ENCODE data around the gene ANTXR1.

The ANTXR1 gene

GRCh38 chr2:69097891-69098655 lies 85.1 kb downstream of the ANTXR1 start:
- no peak for DNase-seq (ENCODE audit: low read depth)

DNA sequence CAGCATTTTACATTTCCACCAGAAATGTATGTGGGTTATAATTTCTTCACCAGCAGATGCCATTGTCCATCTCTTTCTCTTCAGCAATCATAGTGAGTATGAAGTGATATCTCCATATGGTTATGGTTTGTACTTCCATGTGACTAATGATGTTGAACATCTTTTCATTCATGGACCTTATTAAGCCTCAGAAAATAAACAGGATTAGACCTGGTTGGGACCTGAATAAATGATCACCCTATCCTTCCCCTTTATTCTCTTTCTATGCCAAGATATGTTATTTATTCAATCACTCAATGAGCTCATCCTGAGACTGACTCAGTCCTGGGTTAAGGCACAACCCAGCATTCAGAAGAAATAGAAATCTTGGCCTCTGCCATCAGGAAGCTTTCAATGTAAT lies 86.6 kb downstream of the ANTXR1 start:
- no peak for DNase-seq (ENCODE audit: low read depth)

GRCh38 chr2:69100220-69100723 lies 87.3 kb downstream of the ANTXR1 start:
- DNase-seq (ENCODE audit: low read depth), result no peak

GRCh38 chr2:69102041-69102593 lies 89.1 kb downstream of the ANTXR1 start:
- no peak for DNase-seq (ENCODE audit: low read depth)

GRCh38 chr2:69103419-69103818 lies 90.4 kb downstream of the ANTXR1 start:
- DNase-seq (ENCODE audit: low read depth), result no peak

- no peak for DNase-seq (ENCODE audit: low read depth)
These were observed 91.3 kb downstream of the ANTXR1 start for GRCh38 chr2:69104261-69104660.

DNA sequence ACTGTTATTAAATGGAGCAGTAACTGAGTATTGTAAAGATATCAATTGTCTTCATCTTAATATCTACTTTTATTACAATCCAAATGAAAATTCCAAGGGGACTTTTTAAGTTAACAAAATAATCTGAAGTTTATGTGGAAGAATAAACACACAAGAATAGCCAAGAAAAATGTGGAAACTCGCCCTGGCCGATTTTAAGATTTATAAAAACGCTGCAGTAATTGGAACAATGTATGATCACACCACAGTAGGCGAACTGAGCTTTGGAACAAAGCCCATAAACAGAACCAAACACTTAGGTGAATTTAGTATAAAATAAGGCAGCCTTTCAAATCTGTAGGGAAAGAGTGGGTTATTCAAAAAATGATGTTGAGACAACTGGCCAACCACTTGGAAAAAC lies 96.3 kb downstream of the ANTXR1 start:
- DNase-seq (ENCODE audit: low read depth), result no peak

DNA sequence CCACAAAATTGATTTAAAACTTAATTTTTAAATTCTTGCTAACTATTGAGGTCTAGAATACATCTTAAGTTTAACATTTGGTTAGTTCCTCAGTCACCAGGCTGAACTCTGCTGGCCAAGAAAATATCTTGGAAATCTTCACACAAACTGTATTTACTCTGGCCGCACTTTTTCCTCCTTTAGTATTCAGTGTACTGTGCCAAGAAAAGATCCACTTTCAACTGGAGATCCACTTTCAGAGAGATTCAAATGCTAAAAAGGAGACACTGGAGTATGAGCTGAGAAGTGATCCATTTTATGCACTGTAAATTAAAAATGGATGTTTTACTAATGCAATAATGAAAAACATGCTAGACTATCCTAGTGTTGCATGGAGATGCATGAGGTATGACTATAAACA lies 98.1 kb downstream of the ANTXR1 start:
- DNase-seq (ENCODE audit: low read depth), result no peak

DNA sequence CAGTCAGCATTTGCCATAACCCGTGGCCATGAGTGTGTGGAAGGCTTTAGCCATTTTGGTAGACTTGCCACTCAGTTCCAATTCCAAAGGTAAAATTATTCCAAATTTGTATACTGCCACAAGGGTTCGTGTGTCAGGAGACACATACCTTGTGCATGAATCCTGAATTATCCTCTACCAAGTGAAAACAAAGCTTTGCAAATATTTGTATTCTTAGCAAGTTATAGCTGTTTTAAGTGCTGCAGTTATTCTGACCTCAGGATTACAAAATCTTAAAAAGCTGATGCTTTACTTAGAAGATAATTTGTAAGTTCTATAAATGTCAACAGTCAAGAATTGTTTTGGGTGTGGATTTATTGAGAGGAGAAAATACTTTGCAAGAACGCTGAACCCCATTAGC lies 100.6 kb downstream of the ANTXR1 start:
- DNase-seq (ENCODE audit: low read depth), result no peak

DNA sequence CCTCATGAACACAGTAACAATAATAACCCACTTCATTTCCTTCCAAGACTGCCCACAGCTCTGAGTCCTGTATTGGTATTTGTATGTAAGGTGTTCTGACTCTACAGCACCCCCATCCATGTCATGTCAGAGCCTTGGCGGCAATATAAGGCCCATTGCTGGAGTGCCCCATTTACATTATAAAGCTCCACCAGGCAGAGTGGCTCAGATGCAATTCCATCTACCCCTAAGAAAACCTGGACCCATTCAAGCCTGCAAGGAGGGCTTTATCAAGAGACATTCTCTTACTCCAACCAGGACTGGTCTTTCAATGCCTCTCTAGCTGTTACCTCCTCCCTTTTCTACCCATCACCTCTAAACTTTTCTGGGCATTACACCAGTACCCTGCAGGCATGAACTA lies 101.6 kb downstream of the ANTXR1 start:
- no peak for DNase-seq (ENCODE audit: low read depth)

DNA sequence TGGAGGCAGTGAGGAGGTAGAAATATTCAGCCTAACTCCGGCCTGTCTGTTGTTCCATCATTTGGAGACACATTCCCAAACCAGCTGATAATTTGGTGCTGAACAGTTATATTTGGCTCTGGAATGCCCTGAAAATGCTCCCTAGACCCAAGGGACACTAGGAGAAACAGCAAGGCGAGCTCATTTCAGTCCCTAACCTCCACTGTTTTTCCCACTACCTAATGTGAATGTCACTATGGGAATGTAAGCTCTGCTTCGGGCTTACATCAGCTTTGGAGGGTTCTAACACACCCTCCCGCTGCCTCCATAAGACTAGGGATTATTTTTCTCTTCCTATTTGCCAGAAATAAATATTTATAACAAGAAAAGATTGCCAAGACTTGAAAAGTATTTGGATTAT lies 103.5 kb downstream of the ANTXR1 start:
- no peak for DNase-seq (ENCODE audit: low read depth)

GRCh38 chr2:69118609-69119008 lies 105.6 kb downstream of the ANTXR1 start:
- no peak for DNase-seq (ENCODE audit: low read depth)

DNA sequence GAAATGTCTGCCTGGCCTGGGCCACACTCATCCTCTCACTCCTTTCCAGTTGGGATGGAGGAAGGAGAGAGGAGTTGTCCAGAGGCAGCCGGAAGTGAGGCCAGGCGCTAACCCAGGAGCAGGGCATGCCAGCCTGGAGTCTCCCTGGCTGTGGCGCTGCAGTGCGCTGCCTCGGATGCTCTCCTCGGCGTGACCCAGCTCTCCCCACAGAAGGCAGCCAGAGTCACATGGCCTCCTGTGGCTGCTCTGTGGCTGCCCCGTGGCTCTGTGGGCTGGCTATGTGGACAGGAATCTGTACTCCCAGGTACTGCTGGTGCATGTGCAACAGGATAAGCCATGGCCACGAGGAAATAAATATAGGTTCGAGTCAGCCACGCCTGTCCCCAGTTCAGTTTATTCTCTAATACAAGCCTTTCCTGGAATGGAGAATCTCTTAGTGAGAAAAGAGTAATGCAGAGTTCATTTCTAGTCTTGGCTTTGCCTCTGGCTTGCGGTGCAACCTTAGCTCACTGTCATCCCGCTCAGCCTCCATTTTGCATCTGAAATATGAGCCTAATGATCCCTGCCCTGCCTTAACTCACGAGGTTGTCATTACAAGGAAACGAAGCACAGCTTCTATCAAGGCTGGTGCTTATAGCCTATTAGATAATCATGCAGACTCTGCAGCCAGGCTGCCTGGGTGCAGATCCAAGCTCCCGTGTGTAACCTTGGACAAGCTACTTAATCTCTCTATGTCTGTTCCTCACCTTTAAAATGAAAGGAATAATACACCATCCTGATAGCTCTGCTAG lies 106.3 kb downstream of the ANTXR1 start:
- DNase-seq (ENCODE audit: low read depth), result no peak

GRCh38 chr2:69122271-69122670 lies 109.3 kb downstream of the ANTXR1 start:
- DNase-seq (ENCODE audit: low read depth), result no peak

GRCh38 chr2:69123182-69123581 lies 110.2 kb downstream of the ANTXR1 start:
- DNase-seq (ENCODE audit: low read depth), result no peak

DNA sequence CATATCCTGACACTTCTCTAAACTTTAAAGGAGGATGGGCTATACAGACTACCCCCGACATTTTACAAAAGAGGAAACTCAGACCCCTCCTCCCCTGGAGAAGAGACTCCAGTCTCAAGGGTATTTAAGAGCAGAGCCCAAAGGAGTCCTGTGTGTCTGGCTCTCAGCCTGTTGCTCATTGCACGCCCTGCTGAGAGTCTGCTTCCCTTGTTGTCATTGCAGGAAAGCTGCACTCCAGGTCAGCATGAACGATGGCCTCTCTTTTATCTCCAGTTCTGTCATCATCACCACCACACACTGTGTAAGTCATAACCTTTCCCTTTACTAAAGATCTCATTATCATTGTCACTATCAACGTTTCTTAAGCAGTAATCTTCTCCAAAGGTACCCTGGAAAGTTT lies 111.4 kb downstream of the ANTXR1 start:
- no peak for DNase-seq (ENCODE audit: low read depth)

DNA sequence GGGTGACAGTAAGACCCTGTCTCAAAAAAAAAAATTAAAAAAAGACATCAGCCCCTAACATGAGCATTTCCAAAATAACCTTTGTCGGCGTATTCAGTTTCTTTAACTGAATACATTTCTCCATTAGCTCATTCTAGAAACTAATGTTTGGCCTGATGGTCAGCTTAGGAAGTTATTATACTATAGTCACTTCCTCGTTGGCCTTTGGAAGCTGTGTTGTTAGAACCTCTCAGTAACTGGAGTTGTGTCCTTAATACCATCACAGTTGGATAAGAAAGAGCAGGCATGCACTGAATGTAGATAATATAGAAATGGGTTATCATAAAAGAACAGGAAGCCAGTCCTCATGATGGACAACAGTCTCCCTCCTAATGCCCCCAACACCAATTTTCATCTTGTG lies 112.8 kb downstream of the ANTXR1 start:
- no peak for DNase-seq (ENCODE audit: low read depth)

DNA sequence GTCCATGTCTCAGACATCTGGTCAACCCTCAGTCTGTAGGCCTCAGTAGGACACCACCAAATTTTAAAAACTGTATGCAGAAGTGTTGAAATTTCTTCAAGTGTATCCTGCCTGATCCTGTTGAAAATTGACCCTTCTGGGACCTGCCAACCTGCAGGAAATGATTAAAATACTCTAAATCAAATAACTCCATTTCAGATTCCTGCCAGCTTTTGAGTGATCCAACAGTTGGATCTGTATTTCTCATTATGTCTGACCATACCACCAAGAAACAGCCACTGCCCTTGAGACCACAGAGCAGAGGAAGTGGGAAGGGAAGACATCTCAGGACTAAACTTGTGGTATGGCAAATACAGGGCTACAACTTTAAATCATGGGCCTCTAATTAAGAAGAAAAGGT lies 113.4 kb downstream of the ANTXR1 start:
- no peak for DNase-seq (ENCODE audit: low read depth)

DNA sequence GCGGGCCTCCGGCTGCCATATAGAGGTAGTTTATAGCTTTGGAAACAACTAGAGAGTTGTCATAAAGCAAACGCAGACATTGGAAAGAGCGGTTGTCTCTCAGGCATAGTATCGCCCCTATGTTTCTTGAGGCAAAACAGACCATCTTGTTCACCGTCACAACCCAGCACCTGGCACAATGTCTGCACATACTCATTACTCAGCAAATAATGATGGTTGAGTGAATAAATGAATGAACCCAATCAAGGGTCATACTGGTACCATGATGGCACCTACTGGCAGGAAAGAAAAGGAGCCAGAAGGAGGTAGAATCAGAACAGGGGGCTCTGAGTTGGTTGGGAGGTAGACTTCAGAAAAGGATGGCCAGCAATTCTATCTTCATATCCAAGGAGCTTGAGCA lies 118.5 kb downstream of the ANTXR1 start:
- DNase-seq (ENCODE audit: low read depth), result no peak

GRCh38 chr2:69131983-69132675 lies 119.2 kb downstream of the ANTXR1 start:
- DNase-seq (ENCODE audit: low read depth), result no peak

DNA sequence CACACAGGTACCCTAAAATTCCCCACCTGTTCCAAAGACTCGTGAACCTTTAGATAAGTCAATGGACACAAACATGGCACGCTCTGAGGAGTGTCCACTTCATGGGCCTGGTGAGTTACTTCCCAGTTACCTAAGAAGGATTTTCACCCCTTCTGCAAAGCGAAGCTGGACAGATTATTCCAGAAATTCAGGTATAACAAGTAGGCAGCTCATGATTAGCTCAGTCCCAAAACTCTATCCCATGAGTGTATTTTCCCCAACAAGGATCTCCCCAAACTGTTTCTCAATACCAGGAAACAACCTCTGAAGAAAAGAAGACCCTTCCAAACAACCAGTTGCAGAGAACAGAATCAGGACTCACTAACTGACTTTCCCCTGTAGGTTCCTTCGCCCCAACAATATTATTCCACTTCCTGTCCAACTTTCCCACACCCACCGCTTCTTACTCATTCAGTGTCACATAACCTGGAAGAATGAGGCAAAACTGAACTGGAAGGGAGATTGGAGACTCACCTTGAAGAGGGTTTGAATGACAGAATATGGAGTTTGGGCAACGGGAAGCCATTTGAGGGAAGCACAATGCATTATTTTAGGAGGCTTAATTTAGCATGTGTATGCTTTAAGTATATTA lies 120.1 kb downstream of the ANTXR1 start:
- no peak for DNase-seq (ENCODE audit: low read depth)

GRCh38 chr2:69133898-69134297 lies 120.9 kb downstream of the ANTXR1 start:
- DNase-seq (ENCODE audit: low read depth), result no peak

All from CMK (cell line).